Kidney glomerular epithelial cell (primary cell): ENCODE measurements around the gene TWIST2.
A peak's percentile ranks its signal among the peaks of the same experiment; 100 is the strongest.

Experiments
- DNase-seq: peaks from one replicate; lab custom pipeline; 2025; lab: John Stamatoyannopoulos, UW

TWIST2 gene

DNA sequence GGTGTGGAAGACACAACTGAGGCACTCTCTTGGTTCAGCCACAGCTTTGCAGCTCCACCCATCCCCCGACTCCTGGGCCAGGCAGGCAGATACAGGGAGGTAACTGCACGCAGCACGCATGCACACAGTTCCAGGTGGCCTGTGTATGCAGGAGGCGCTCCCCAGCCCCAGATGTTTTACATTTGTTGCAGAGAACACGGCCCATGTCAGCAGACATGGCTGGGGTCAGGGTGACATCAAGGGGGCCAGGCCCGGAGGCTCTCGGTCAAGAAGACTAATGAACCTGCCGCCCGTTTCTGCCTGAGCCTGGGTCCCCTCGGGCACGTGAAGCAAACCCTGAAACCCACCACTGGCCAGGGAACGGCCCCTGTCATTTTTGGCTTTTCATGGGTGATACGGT lies 57.3 kb downstream of the TWIST2 start:
- no peak for DNase-seq

DNA sequence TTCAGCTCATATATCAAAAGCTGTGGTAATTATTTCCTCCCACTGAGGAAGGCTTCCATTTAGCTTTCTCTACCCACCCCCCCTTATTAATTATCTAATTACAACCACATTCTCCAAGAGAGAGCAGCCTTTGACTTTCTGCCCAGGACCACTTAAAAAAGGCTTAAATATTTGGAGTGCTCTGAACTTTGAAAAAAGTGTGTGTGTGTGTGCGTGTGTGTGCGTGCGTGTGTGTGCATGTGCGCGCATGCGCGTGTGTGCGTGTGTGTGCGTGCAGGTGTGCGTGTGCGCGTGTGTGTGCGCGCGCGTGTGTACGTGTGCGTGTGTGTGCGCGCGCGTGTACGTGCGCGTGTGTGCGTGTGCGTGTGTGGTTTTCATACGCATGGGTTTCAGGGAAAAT lies 57.8 kb downstream of the TWIST2 start:
- no peak for DNase-seq

DNA sequence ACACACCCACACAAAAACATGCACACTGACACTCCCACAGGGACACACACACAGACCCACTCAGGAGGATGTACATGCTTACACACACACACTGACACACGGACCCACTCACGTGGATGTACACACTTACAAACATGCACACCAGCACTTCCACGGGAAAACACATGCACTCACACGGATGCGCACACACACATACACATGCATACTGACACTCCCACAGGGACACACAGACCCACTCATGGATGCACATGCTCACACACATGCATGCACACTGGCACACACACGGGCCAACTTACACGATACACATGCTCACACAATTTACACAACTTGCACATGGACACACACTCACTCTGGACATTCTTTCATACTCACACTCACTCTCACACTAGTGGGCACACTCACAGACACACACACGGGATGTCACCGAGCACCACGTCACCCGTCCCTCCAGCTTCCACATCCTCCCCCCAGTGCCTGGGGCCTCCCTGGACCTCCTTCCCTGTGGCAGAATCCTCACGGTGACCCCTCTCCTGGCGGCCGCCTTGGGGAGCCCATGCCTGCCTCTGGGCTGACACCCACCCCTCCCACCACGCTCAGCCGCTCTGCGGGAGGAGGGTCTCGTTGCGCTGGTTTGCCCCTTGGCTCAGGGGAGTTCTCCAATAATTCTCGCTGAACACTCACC lies 58.5 kb downstream of the TWIST2 start:
- DNase-seq, result no peak

DNA sequence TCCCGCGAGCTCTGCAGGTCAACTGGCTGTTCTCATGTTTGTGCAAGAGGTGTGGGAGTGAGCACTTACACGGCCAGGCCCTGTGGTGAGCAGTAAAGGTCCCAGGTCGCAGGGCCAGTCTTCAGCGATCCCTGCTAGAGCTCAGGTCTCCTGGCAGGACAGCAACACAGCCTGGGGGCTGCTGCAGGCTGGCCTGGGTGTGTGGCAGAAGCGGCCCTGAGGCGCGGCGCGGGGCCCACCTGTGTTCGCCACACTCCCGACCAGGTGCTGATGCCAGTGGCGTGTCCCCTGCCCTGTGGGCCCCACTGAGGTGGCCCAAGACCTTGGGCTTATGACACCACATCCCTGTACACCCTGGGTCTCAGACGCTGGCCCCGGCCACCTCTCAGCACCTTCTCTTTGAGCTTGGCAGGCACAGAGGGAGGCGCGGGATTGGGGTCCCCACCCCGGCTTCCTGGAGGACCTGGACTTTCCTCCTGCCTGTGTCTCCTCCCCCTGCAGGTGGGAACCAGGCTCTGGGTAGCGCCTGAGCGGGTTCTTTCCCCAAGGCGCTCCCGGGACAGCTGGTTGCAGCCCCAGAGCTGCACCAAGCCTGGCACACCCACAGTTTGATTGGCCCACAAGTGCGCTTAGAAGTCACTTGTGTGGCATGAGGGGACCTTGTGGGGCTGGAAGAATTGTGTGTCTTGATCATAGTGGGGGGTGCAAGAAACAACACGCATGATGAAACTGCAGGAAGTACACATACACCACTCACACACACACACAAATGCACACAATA lies 59.2 kb downstream of the TWIST2 start:
- DNase-seq, result no peak

DNA sequence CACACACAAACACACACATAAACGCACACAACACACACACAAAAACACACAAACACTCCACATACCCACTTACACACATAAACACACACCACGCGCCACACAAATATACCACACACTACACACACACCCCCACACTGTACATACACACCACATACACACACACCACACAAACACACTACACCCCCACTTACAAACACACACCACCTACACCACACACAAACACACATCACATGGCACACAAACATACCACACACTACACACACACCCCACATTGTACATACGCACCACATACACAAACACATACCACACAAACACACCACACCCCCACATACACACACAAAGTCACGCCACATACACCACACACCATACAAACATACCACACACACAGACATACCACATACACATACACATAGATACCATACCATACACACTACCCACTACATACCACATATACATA lies 59.9 kb downstream of the TWIST2 start:
- DNase-seq, result no peak

DNA sequence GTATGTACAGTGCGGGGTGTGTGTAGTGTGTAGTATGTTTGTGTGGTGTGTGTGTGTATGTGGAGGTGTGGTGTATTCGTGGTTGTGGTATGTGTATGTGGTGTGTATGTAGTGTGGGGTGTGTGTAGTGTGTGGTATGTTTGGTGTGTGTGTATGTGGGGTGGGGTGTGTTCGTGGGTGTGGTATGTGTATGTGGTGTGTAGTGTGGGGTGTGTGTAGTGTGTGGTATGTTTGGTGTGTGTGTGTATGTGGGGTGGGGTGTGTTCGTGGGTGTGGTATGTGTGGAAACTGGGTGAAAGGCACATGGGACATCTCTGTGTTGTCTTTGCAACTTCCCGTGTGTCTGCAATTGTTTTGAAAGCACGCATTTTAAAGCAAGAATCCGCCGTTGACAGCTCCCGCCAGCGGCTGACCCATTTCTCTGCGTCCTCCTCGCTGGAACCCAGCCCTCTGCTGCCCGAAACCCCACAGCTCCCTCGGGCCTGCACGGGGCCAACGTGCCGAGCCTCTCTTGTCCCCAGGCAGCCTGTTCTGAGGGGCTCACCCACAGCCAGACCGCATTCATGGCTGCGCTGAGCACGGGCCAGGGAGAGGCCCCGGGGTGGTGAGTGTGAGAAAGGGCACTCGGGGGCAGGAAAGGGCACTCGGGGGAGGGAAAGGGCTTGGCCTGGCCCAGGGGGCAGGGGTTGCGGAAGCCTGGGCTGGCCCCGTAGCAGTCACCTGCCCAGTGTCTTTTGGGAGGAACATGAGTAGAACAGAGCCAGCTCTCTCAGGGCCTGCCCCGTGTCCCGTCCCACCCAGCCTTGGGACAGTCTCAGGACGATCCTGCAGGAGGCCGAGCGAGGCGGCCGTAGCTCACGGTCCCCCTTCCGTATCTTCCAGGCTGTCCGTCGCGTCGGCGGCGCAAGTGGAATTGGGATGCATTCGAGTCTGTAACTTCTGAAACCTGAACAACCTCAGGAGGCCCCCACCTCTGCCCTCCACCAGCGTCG lies 61.4 kb downstream of the TWIST2 start:
- no peak for DNase-seq

DNA sequence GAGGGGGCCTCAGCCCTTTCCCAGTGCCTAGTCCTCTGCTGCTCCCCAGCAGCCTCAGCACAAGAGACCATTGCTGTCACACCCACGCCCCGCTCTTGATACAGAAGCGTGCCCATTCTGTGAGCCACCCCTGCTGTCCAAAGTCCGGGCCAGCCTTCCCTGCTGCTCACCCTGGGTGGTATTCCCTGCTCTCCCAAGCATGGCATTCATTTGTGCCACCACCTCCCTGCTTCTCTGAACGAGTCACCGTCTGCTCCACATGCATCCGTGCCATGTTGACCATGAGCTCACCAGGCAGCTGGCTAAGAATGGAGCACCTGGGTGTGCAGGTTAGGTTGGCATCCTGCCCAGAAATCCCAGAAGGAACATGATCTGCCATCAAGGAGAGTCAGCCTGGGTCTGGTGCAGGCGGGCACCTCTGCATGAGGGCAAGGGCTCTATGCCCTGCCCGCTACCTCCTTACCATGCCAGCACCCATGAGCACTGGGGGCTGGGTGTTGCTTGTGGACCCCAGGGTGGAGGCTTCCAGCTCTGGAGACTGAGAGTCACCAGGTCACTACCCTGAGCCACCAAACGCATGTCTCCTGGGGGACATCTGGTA lies 63.0 kb downstream of the TWIST2 start:
- DNase-seq, result peak; percentile 14

DNA sequence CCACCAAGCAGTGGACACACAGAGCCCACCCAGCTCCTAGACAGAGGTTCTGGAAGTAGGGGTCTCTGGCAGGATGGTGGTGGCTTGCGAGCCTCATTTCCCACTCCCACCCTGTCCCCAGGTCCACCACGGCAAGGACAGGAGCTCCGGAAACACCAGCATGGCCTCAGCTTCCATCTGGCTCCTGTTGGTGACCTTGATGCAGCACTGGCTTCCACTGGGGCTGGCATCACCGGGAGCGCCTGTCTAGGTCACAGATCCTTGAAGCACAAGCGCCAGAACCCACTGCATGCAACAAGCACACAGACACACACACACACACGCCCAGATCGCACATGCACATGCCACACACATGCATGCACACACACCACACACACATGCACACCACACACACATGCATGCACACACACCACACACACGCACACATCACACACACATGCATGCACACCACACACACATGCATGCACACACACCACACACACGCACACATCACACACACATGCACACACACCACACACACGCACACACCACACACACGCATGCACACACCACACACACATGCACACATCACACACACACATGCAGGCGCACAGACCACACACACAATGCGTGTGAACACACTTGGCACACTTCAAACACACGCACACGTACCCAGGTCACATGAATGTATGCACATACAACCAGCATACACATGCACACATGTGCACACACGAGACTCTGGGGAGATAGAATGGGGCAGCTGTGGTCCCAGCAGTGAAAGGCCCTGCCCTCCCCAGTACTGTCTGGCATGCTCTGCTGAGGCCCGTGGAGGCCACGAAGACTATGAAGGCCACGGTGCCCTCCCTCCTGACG lies 63.7 kb downstream of the TWIST2 start:
- DNase-seq, result no peak

DNA sequence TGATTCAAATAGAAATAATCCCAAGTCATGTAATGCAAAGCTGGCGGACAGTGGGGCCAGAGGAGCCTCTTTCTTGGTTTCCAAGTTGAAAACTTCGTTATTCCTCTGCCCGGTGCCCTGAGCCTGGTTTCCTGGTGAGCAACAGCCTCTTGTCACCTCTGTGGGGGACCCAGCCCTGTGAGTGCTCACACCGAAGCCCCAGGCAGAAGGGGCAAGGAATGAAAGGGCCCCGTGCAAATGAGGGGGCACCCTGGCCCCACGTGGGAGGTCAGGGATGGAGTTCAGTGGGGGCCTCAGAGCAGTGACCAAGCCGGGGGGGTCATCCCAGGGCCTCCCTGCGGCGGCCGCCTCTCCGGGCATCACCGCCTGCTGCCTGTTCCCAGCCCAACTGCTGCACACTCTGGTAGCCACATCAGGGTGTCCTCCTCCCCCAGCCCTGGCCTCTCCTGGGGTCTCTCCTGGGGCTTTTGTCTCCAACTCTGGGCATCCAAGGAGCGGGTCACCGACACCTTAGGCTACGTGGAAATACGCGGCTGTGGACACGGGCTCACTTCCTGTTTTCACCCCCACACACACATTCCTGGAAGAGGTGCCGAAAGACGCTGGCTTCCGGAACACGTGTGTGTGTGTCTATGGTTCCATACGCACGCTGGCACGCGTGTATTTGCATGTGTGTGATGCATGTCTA lies 64.5 kb downstream of the TWIST2 start:
- no peak for DNase-seq

DNA sequence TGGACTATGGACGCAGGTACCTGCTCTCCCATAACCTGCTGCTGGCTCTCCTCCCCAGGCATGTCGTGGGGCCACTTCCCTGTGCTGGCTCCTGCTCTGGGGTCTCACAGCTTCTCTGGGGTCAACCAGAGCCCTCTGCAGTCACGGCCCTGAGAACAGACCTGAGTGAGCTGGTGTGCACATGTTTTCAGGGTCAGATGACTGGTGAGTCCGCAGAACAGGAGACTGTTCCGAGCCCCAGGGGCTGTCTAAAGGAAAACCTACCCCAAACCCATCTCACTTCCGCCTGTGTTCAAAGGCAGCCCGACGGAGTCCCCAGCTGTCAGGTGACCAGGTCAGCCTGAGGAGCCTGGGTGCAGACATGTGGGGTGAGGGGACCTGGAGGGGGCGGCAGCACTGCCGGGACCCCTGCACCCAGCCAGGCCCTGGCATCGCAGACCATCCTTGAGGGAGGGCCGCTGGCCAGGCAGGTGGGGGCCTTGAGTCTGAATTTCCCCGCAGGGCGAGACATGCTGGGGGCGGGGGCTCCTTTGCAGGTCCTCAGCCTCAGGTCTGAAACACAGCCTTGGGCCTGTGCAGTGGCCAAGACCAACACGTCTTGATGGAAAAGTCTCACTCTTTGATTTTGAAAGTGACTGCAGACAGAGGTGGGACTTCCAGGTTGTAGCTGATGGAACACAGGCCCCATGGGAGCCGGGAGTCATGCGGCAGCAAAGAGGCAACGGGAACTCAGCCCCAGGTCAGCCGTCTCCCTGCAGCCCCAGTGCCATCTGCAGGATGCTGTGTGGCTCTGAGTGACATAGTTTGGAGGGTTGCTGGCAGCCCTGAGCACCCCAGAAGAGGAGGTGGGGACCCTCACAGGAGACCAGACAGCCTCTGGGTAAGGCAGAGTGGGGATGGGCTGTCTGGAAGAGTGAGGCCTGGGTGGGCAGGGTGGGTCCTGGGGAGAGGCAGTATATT lies 65.3 kb downstream of the TWIST2 start:
- no peak for DNase-seq

DNA sequence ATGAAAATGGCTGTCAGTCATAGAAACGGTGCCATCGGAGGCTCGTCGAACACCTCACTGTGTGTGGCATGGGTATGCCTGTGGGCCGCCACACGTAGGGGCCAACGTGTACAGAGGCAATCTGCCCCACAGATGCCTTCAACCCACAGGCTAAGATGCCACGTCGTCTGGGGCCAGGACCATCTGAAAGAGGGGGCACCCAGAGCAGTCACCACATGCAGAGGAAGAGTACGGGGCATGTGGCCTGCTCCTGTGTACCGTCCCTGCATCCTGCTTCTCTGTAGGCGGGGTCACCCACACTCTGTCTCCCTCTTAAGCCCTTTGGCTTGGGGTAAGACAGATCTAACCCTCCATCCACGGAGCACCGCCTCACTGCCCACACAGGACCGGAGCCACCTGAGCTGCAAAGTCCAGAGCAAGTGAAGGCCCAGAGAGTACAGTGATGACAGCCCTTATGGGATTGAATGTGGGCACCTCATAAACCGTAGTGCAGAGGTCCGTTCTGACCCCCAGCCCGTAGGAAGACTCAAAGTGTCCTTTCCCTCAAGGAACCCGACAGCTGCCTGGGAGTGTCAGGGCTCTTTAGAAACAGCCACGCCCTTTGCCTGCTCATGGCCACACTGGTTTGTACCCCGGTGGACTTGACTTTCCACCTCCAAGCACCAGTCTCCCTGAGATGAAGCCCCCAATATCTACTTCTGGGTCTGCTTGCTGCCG lies 66.2 kb downstream of the TWIST2 start:
- no peak for DNase-seq

DNA sequence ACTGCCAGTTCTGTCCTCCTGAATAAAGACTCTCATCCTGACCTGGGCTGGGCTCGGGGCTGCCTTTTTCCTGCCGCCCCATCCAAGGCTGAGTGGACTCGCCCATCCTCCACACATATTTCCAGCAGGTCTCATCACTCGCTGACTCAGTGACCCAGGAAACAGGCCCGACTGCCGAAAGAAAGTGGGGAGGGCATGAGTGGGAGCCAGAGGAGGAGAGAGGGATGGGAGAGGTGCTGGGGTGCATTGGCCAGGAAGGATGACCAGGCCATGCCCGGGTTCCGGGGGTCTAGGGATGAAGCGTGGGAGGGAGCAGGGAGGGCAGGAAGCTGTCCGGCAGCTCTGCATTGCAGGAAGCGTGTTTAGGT lies 66.7 kb downstream of the TWIST2 start:
- no peak for DNase-seq

DNA sequence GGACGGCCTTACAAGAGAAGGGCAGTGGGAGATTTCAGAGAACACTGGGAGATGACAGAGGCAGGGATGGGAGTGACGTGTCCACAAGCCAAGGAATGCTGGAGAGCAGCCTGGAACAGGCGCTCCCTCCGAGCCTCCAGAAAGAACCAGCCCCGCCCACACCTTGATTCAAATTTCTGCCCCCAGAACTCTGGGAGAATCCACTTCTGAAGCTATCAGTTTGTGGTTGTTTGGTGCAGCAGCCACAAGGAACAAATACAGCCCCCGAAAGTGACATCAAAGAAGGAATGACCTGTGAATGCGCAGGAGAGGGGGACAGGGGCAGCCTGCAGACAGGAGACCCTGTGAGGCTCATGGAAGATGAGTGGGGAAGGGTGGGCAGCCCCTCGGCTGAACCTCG lies 67.3 kb downstream of the TWIST2 start:
- no peak for DNase-seq

DNA sequence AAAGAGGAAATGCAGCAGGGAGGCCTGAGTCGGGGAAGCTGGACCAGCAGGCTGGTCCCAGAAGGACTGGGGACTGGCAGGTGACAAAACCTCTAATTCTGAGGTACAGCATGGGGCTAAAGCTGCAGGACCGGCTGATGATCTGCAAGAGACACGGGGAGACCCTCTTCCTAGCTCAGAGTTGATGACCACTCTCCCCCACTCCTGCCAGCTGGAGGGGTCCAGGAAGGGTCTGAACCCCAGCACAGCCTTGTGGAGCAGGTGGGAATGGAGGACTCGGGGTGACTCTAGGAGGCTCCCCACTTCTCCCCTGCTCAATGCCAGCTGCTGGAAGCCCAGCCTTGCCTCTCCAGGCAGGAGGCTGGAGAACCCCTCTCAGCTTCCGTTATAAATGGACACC lies 67.7 kb downstream of the TWIST2 start:
- no peak for DNase-seq

DNA sequence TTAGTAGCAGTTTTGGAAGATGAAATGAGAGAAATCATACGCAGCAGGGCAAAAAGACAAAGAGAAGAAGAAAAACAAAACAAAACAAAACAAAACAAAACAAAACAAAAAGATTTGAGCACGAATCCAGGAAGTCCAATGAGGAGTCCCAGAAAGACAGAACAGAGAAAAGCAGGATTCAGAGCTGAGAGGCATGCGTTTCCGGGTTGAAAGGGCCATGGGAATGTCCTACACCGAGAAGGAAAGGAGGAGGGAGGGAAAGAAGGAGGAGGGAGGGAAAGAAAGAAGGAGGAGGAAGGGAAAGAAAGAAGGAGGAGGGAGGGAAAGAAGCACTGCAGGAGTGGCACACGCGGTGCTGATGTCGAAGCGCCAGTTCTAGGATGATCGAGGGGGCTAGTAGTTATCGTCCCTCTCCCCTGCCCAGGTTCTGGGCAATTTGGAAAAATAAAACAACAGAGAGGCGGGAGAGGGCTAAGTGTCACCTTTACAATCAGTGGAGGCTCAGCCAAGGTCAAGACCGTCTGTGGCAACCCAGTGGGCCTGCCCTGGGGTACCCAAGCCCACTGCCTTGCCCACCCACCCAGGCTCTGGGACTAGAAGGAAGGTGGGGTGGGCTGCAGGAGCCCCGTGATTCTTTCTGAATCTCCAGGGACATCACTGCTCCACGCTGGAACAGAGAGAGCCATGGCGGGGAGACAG lies 68.4 kb downstream of the TWIST2 start:
- no peak for DNase-seq

DNA sequence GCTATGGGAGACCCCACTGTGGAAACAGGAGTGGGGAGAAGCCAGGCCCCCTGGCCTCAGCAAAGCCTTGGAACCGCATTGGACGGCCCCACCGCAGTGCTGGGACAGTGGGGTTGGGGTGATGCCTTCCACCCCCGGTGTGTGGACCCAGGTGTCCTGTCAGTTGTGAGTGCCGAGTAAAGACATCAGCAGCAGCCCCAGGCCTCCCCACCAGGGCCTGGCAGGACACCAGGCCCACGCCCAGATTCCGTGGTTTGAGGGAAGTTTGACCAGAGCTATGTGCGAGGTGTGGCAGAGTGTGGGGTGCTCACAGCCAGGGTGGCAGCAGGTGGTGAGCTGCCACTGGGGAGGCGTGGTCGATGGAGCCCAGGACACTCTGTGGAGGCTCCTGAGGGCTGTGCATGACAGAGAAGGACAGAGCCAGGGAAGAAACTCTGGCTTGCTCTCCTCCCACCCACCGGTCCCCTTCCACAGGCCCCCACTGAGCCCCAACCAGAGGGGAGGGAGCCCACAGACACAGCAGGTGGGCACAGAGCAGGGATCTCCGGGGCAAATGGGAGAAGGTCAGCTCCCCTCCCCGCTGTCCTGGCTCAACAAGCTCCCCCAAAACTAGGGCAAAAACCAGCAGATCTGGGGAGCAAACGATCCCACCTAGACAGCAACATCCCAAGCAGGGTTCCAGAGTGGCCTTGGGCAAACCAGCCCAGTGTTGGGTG lies 69.1 kb downstream of the TWIST2 start:
- no peak for DNase-seq

DNA sequence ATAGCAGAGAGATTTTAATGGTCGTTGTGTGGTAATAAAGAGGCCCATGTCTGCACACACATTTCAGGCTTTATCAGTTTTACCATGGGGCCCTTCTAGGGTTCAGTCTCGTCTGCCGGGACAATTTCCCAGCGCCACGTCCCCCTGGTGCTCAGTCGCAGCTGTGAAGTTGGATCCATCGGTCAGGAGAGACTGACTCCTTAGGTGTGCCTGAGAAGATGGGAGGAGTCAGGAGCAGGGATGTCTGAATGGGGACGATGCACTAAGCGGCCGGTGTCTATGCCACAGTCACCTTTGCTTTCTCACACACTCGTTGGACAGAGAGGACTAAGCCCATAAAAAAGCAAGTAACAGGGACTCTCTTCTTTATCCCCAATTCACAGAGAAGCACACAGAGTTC lies 71.4 kb downstream of the TWIST2 start:
- no peak for DNase-seq
